GM18517 (cell line): ENCODE data around the gene PIP5K1C.
"Not testable (repeated sequence)": the region's sequence is repeated elsewhere in the genome, so short reads cannot be mapped to it uniquely, and the experiment has no call there.

Source experiments
- ATAC-seq: cut with Tn5 transposase; IDR thresholded peaks from one replicate; pipeline ENCODE4 v1.9.1; 2021; ENCODE audit warnings: mild to moderate bottlenecking, moderate library complexity; ENCODE audit not compliant: unreplicated experiment

Gene PIP5K1C

DNA sequence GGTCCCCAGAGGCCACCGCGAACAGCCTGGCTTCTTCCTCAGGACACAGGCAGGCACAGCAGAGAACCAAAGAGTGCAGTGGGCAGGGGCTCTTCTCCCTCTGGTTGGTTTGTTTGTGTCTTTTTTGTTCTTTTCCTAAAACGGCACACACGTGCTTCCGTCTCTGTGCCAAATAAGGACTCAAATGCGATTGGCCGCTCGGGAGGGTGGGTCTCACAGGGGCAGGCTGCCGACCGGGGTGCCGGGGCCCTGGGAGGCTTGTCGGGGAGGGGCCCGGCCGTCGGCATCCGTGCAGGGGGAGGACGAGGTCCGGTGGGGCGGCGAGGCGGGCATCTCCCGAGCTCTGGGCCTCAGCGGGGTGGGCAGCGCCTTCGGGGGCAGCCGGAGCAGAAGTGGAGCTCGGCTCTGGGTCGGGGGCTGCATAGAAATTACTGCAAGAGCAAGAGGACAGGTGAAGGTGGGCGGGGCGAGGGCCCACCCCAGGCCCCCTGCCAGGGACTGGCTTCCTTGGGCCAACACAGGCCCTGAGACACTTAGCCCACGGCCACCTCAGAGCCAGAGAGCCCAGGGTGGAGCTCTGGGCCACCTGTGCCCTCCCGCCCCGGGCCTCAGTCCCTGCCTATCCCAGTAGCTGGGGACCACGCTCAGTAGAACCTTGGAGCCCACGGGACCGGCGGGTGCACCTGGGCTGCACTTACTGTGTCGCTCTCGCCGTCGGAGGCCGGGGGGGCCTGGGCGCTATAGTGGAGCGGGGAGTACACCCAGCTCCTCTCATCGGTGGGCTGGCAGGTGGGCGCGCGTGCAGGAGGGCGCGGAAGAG is 67.3 kb downstream of the PIP5K1C start:
- no peak for ATAC-seq

DNA sequence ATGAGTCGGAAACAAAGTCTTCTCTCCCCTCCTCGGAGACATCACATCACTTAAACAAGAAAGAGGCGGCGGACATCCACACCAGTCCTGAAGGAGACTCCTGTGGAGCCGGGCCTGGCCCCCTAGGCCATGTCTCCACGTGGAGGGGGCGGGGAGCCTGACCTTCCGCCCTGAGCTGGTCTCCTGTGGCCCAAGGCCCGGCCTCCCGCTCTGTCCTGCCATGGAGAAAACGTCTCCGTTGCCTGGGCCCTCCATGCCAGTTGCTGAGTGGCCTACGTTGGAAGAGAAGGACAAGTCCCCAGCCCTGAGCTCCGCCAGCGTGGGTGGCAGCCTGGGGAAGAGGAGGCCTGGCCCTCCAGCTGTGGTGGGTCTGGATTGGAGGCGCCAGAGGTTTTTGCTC is 68.2 kb downstream of the PIP5K1C start:
- ATAC-seq, result no peak

DNA sequence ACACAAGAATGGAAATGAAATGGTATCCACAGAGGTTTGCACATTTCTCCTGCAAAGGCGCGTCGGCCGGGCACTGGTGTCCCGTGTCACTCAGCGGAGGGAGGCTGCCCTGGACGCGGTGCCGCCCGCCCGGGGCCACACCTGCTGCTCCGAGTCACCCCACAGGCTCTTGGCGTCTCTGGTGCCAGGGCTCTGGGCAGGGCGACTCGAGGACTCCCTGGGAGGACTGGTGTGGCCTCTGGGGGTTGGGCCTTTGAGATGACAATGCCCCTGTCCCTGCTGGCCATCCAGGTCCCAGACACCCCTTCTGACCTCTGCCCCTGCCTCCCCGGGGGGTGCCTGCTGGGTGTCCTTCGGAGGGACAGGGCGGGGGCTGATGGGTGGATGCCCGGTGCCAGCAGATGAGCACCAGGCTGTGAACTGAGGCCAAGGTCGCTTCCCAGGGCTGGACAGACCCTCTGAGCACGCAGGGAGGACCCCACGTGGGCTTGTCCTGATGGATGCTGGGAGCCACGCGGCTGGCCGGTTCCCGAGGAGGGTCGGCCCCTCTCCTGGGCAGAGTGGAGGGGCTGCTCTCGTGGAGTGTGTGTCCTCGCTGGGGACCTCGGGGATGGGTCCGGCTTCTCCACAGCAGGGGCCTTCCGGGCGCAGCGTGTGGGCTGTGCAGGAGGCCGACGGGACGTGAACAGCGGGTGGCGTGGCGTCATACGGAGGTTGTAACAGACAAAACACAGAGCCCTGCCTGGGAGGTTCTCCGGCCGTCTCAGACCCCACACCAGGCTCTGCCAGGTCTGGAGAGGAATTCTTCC is 69.0 kb downstream of the PIP5K1C start:
- no peak for ATAC-seq

DNA sequence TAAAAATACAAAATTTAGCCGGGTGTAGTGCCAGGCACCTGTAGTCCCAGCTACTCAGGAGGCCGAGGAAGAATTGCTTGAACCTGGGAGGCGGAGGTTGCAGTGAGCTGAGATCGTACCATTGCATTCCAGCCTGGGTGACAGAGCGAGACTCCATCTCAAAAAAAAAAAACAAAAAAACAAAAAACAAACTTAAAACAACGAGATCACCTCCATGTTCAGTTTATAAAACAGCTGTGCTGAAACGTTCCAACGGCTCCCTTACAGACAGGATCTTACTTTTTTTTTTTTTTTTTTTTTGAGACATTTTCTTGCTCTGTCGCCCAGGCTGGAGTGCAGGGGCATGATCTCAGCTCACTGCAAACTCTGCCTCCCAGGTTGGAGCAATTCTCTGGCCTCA is 71.5 kb downstream of the PIP5K1C start:
- ATAC-seq, result not testable (repeated sequence)

DNA sequence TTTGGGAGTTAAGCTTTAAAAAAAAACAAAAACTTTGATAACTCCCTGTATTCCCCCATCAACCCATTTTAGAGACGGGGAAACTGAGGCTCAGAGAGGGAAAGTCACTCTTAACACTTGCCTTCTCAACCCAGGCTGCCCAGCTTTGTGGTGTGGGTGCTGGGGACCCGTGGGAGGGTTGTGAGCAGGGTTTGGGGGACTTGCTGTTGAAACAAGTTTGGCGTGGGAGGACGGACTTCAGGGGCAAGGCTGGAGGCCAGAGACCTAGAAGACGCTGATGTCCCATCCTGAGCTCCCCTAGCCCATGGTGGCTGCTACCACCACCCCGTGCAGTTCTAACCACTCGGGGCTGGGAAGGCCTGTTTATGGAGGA is 72.9 kb downstream of the PIP5K1C start:
- ATAC-seq, result no peak

DNA sequence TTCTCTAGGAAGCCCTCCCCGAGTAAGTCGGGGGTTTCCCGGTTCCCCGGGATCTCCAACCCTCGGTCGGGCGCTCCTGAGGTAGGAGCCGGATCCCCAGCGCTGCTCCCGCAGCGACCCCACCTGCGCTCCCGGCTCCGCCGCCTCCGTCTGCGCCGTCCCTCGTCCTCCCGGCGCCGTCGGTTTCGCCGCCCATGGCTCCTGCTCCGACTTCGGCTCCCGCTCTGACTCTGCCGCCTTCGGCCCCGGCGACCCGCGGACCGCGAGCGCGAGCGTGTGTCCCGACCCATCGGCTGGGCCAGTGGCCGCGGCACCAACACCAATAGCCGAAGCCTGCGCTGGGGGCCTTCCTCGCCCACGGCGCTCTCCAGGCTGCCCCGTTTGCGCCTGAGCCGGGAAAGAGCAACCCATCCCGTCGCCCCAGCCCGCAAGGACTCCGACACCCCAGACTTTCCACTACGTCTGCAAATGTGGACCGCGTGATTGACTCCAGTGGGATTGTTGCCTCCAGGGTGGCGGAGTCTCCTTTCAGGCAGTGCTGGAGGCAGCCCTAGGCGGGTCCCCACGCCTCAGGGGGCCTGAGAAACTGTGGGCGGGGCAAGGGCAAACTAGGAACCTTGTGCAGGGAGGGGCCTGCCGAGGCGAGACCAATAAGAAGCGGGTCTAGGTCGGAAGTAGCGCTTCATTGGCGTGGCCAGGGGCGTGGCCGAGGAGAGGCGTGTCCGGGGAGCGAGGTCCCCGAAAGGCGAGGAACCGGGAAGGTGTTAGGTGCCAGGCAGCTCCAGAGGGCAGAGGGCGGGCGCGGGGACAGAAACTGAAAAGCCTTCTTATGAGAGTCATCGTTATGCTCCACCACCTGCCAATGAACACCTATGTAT is 73.6 kb downstream of the PIP5K1C start, which contains the start of gene CACTIN:
CACTIN (minus strand) TSS at position 318 of the 878 bp plus-strand sequence; CDS start at position 290, 28 bp downstream.
- peak; percentile 78 for ATAC-seq

DNA sequence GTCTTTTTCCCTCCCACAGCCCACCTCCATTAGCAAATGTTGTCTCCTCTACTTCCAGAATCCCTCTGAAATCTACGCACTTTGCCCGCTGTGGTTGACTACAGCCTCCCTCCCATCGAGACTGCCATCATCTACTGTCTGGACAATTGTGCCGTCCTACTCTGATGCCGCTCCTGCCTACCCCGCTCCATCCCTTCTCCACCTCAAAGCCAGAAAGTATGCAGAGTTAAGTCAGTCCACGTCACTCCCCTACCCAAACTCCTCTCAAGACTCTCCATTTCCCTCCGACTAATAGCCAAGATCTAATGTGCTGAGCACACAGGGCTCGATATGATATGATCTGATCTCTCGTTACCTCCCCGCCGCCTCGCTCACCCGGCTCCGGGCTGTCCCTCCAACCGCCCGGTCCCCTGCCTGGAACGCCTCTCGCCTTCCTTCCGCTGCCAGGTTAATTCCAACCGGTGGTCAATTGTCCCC is 74.2 kb downstream of the PIP5K1C start:
- ATAC-seq, result peak; percentile 13

DNA sequence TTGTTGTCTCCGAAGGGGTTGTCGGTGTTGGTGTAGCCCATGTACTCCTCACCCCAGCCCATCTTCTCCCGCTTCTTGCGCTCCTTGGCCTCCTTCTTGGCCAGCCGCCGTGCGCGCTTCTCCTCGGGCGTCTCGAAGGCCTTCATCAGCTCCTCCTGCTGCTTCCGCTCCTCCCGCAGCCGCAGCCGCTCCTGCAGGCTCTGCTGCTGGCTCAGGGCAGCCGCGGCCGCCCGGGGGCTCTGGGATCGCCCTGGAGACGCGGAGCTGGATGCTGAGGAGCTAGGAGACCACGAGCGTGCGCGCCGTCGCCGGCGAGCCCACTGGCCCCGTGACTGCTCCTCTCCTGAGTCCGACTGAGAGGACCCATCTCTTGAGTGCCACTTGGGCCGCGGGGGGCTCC is 76.6 kb downstream of the PIP5K1C start:
- no peak for ATAC-seq

DNA sequence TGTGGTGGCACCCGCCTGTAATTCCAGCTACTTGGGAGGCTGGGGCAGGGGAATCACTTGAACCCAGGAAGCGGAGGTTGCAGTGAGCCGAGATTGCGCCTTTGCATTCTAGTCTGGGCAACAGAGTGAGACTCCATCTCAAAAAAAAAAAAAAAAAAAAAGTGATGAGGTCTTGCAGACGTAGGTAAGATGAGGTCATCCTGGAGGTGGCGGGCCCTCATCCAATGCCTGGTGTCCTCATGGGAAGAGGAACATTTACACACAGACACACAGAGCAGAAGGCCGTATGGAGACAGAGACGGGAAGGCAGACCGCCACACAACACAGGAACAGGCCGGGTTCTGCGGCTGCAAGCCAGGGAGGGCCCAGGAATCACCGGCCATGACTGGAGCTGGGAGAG is 78.0 kb downstream of the PIP5K1C start:
- no peak for ATAC-seq

DNA sequence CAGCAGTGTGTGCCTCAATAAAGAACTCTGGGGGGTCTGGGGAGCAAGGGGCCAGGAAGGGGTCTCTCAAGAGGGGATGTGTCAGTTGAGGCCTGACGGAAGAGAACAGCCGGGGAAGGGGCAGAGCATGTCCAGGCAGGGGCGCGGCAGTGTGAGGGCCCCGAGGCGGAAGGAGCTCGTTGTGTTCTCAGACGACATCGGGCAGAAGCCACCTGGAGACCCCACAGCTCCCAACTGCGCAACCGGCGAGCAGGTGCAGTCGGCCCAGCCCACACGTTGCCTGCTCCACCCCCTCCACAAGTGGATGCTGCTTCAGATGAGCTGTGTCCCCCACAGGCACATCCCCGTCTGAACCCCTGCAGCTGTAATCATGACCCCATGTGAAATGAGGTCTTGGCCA is 78.6 kb downstream of the PIP5K1C start:
- ATAC-seq, result no peak

DNA sequence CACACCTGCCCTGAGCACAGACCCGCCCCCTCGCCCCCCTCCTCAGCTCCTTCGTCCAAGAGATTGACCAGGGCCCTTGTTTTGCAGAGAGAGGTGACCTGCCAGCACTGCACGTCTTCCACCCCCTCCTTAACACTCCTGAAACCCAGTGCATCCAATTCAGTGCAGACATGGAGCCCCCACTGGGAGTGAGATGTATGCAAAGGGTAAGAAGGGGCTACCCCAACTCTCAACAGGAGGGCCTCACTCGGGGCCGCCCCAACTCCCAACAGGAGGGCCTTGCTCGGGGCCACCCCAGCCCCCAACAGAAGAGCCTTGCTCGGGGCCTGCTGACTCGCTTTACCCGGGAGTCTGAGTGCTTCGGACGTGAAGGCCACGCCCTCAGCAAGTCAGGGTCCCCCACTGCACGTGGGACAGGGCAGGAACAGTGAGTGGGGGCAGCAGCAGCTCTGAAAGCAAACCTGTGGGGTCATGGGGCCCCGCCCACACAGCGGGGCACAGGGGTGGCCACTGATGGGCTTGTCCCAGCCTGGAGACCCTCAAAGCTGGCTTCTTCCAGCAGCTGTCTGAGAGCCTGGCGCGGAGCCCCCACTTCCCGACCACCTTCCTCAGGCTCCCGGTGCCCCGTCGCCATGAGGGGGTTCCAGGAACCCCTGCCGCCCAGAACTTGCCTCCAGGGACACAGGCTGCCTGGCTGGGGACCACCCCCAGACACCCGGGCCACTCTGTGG is 79.3 kb downstream of the PIP5K1C start:
- ATAC-seq, result no peak

DNA sequence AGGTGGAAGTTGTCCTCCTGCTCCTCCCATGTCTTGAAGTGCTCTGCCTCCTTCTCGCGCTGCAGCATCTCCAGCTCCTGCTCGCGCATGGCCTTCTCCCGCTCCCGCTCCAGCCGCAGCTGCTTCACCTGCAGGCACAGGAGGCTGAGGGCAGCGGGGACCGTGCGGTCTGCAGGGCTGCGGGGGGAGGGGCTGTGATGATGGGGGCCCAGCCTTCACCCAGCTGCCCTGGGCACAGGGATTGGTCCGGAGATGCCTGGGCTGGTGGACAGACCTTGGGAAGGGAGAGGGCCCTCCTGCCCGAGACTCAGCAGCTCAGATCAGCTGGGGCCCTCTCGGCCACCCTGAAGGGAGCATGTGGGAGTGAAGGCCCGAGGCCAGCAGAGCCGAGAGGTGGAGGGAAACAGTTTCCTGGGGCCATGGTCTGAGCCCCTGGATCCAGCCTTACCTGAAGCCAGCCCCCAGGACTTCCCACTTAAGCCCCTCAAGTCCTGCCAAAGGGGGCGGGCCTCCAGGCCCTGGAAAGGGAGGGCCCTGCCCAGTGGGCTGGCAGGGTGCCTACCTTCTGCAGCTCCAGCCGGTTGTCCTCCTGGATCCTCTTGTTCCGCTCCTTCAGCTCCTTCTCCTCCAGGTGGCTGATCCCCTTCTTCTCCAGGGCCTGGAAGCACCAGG is 80.0 kb downstream of the PIP5K1C start:
- ATAC-seq, result no peak

DNA sequence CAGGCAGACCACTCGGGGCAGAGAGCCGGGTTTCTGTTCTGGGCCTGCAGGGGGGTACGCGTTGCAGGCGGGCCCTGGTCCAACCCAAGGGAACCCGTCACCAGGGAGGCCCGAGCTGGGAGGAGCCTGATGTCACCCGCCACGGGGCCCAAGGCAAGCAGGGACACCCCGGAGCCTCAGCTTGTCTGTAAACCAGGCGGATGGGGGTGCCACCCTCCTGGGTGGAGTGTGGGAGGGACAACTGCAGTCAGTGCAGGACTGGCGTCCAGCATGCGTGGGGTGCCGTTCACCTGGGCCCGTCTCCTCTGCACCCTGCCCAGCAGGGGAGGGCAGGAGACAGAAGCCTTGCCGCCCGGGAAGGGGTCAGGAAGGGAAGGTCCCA is 80.6 kb downstream of the PIP5K1C start:
- ATAC-seq, result no peak

DNA sequence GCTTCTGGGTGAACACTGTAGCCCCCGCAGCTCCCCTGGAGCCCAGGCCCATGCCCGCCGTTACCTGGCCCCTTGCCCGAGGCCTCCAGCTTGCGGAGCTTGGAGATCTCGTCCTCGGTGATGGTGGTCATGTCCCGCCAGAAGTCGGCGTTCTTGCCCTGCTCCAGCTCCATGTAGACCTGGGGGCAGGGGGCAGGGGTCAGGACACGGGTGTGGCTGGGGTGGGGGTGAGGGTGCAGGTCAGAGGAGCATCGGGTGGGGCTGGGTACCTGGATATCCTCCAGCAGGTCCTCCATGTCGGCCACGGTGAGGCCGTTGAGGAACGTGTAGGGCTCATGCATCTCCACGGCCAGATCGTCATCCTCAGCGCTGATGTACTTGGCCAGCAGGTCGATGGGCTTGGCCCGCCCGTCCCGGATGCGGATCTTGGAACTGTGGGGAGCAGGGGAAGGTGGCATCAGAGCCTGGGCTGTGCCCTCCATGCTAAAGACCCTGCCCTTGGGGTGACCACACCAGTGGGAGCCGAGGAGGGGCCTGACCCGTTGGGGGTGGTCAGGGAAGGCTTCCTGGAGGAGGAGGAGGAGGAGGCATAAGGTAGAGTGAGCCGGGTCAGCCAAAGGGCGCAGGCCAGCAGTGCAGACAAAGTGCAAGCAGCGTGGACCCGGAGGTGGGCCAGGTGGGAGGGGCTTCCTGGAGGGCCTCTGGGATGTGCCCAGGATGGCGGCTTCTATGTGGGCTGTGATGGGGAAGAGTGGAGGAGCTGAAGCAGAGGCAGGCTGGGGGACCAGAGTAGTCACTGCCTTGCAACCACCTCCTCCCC is 81.2 kb downstream of the PIP5K1C start:
- no peak for ATAC-seq

DNA sequence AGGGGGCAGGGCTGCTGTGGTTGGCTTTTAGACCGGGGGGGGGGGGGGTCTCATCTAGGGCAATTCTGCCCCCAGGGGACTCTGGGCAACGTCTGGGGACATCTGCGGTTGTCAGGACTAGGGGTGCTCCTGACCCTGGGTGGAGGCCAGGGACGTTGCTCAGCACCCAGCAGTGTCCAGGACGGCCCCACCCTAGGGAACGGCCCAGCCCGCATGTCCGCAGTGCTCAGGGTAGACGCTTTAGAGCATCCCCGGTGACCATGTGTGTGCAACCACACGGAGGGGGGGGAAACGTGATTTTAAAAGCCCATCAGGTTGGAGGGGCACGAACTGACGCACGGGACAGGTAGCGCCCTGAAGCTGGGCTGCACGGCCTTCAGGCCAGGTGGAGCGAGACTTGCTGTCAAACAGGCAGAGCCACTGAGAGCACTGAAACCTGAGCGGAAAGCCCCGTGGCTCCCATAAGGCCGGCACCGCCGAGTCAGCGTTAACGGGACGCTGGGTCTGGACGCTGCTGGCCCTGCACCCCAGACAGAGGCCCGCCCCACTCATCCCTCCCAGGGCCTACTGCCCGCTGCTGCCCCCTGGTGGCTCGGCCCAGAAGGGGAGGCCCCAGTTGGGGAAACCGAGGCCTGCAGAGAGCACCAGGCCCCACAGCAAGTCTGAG is 82.0 kb downstream of the PIP5K1C start:
- no peak for ATAC-seq

DNA sequence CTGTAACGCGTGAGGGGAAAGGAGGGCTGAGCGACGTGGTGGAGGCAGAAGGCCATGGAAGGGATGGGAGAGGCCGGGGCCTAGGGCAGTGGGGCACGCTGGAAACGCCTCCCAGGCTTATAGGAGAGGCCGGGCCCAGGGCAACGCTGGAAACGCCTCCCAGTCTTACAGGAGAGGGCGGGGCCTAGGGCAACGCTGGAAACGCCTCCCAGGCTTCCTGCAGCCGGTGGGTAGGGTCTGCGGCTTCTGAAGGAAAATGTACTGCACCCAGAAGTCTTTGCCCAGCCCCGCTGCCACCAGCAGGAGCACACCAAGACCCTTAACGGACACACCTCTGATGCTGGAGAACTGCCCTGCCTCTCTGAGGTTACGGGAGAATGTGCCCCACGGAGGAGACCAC is 82.8 kb downstream of the PIP5K1C start:
- ATAC-seq, result no peak

DNA sequence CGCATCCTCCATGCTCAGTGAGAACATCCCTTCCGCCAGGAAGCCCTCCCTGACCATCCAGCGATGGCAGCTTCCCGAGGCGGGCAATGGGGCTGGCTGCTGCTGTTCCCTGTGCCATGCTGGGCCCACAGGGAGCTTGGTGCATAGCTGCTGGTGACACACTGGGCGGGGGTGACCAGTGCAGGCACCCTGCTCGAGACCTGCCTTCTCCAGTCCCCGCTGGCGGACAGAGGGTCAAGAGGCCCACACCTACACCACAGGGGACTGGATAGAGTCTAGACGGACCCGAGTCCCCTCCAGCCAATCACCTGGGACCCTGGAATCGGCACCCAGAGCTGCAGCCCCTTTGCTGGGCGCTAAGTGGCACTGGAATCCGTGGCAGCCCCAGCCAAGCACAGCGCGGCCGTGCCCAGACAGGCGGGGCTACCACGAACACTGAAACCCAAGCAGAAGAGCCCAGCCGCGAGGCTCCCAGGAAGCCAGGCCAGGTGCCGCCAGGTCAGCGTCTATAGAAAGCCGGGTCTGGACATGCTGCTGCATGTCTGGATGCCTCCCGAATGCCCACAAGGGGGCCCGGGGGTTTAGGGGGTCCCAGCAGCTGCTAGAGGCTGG is 84.6 kb downstream of the PIP5K1C start:
- no peak for ATAC-seq
